ENCODE data around the gene MORN5.

The MORN5 gene

DNA sequence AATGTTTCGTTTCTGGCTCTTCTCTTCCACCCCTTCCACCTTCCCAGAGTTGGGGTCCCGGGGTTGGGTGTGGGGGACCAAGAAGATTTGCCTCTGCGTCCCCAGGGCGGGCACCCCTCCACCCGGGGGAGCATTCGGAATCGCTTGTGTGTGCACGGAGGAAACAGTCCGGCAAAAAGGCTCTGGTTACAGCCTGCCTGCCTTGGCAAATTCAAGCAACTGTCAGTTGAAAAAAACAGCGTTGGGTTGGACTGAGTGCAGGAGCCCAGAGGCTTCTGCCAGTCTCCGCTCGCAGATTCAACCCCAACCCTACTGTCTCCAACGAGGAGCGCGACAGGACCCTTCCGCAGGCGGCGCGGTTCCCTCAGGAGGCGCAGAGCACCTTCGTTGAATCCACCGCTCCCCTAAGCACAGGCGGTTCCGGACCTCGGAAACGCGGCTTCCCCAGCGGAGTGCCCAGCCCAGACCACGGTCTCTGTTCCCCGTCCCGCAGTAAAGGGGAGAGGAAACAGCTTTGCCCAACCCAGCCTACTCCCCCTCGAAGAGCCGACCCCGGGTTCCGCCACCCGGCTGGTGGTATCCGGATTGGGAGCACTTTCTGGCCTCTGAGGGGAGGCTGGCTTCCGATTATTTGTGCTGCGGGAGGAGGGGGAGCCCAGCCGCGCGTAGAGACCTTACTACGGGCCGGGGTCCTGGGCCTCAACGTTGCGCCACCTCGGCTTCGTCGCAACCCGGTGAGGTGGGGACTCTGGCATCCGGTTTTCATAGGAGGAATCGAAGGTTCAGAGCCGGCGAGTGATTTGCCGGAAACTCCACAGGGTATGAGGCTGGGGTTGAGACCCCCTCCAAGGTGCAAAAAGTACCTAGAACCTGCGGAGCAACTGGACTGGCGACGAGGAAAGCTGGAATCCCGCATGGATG is 59.5 kb downstream of the MORN5 start:
- TF ChIP-seq, protein P1, sequence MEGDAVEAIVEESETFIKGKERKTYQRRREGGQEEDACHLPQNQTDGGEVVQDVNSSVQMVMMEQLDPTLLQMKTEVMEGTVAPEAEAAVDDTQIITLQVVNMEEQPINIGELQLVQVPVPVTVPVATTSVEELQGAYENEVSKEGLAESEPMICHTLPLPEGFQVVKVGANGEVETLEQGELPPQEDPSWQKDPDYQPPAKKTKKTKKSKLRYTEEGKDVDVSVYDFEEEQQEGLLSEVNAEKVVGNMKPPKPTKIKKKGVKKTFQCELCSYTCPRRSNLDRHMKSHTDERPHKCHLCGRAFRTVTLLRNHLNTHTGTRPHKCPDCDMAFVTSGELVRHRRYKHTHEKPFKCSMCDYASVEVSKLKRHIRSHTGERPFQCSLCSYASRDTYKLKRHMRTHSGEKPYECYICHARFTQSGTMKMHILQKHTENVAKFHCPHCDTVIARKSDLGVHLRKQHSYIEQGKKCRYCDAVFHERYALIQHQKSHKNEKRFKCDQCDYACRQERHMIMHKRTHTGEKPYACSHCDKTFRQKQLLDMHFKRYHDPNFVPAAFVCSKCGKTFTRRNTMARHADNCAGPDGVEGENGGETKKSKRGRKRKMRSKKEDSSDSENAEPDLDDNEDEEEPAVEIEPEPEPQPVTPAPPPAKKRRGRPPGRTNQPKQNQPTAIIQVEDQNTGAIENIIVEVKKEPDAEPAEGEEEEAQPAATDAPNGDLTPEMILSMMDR (IDR thresholded peaks at IDR 0.05; ENCODE audit: low read depth, low read length) = no peak
- H3K27ac ChIP-seq = no peak overlapping the region
- H3K36me3 ChIP-seq = no peaks in the 10 kb centered on the region
- DNase-seq = no peak
- peak overlapping the region; percentile 32 for H3K4me3 ChIP-seq (ENCODE audit: low read depth, low read length)
- peaks cover under 1% of the 10 kb centered on the region for H3K9me3 ChIP-seq (ENCODE audit: severe bottlenecking)
- peaks cover 98% of the 10 kb centered on the region for H3K27me3 ChIP-seq (ENCODE audit: insufficient read depth, low read depth, severe bottlenecking)

DNA sequence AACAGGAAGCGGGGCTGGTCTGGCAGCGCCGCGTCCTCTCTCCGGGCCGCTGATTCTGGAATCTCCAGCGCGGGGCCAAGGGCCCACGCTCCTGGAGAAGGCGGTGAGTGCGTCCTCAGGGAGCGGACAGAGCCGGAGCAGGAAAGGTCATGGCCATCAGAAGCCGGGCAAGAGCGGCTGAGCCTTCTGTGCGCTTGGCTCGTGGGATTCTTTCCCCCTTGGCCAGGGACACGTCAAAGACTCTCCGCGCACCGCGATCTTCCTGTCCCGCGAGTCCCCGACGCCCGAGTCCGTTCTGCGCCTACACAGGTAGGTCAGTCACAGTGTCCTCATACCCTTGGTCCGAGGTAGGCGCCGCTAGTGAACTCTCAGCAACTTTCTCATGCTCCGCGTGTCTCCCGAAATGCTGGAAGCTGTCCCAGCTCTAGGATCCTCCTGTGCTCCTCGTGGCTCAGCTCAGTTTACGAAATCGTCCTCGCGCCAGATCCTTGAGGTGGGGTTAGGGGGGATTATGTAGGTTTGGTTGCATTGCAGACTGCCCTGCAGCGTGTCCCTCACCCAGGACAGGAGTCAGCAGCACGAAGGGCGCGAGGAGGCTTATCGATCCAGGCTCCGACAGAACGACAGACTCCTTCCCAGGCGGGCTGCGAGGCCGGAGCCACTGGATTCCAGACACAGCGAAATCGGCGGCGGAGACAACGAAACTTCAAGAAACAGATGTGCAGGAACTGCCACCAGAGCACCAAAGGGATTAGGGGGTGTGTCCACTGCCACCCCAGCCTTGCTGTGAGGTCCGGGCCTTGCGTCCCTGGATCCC is 60.4 kb downstream of the MORN5 start:
- H3K27ac ChIP-seq = no peak overlapping the region
- TF ChIP-seq, protein P1 (IDR thresholded peaks at IDR 0.05; ENCODE audit: low read depth, low read length) = no peak
- peak overlapping the region; percentile 32 for H3K4me3 ChIP-seq (ENCODE audit: low read depth, low read length)
- H3K27me3 ChIP-seq (ENCODE audit: insufficient read depth, low read depth, severe bottlenecking) = peaks cover 98% of the 10 kb centered on the region
- peak; percentile 33 for DNase-seq
- no peaks in the 10 kb centered on the region for H3K36me3 ChIP-seq
- peaks cover 2% of the 10 kb centered on the region for H3K9me3 ChIP-seq (ENCODE audit: severe bottlenecking)

DNA sequence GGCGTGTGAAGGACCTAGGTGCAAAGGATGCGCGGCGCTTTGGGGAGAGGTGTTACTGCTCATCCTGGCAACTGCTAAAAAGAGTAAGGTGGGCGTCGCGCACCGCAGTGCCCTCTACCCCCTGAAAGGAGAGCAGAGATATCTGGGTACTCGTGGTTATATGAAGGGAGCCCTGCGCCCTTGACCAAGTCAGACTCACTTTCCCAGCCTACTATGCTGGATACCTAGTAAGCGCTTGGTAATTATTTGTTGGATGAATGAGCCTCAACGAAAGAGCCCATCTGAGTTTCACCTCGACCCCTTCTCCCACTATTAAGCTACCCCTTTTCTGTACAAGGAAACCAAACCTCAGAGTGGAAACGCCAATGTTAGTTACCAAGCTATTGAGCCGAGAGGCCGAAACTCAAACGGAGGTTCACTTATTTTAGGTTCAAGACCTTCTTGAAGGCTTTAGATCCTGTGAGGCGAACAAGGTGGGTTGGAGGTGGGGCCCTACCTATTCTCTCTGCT is 61.0 kb downstream of the MORN5 start:
- TF ChIP-seq, protein P1 (IDR thresholded peaks at IDR 0.05; ENCODE audit: low read depth, low read length) = no peak
- peaks cover 7% of the 10 kb centered on the region for H3K9me3 ChIP-seq (ENCODE audit: severe bottlenecking)
- H3K27ac ChIP-seq = no peak overlapping the region
- no peaks in the 10 kb centered on the region for H3K36me3 ChIP-seq
- no peak for DNase-seq
- 0 out of 2 replicates have a peak overlapping the region, but pooled peaks have one; percentile 32 for H3K4me3 ChIP-seq (ENCODE audit: low read depth, low read length)
- peaks cover 98% of the 10 kb centered on the region for H3K27me3 ChIP-seq (ENCODE audit: insufficient read depth, low read depth, severe bottlenecking)

DNA sequence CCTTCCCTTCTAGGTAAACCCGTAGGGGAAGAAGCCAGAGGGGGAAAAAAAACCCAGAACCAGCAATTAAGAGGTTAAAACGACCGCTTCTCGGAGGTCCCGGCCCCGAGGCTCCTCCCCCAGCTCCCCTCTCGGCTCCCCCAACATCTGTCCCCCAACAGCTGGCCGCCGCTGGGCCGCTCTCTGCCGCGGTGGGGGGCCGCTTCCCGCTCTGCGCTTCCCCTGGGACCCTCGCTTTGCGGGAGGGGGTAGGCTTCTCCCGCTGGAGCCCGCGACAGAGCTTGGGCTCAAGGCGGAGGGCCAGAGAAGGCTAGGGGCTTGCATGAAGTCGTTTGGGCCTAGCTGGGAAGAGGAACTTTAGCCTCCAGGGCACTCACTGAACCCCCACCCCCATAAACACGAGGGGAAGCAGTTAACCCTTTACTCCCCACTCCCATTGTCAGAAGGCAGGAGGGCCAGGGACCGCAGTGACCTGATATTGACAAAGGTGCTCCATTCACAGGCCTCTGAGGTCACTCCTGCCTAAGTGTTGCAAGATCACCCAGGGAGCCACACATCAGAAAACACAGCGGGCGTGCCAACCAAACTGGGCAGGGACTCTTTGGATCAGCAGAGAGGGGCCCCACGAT is 61.6 kb downstream of the MORN5 start:
- TF ChIP-seq, protein P1 (IDR thresholded peaks at IDR 0.05; ENCODE audit: low read depth, low read length) = no peak
- peaks cover 13% of the 10 kb centered on the region for H3K9me3 ChIP-seq (ENCODE audit: severe bottlenecking)
- no peaks in the 10 kb centered on the region for H3K36me3 ChIP-seq
- no peak for DNase-seq
- H3K4me3 ChIP-seq (ENCODE audit: low read depth, low read length) = no peak overlapping the region
- H3K27ac ChIP-seq = no peak overlapping the region
- H3K27me3 ChIP-seq (ENCODE audit: insufficient read depth, low read depth, severe bottlenecking) = peaks cover 98% of the 10 kb centered on the region

DNA sequence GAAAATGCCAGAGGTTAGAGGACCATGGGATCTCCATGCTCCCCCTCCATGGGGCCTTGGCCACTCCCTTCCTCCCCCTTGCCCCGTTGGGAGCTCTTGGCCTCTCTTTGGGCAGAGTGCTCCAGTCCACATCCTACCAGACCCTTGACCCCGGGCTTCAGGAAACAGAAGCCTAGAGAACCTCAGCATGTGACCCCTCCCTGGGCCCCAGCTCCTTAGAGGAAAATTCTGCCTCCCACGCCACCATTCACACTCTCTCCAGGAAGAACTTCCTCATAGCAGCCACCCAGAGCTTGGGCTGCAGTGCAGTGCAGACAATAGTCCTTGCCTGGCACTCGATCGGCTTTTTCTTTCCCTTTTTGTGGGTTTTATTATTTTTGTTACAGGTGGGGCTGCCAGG is 63.1 kb downstream of the MORN5 start:
- H3K4me3 ChIP-seq (ENCODE audit: low read depth, low read length) = no peak overlapping the region
- H3K9me3 ChIP-seq (ENCODE audit: severe bottlenecking) = peaks cover 16% of the 10 kb centered on the region
- H3K27me3 ChIP-seq (ENCODE audit: insufficient read depth, low read depth, severe bottlenecking) = peaks cover 100% of the 10 kb centered on the region
- no peaks in the 10 kb centered on the region for H3K36me3 ChIP-seq
- TF ChIP-seq, protein P1 (IDR thresholded peaks at IDR 0.05; ENCODE audit: low read depth, low read length) = no peak
- H3K27ac ChIP-seq = no peak overlapping the region
- no peak for DNase-seq
